GM18873 (cell line): ENCODE measurements around the gene MFSD6L.

Source experiments
- ATAC-seq: cut with Tn5 transposase; IDR thresholded peaks from one replicate; pipeline ENCODE4 v1.9.1; 2021; ENCODE audit warnings: mild to moderate bottlenecking, moderate library complexity, moderate number of reproducible peaks; ENCODE audit not compliant: unreplicated experiment, low FRiP score

The MFSD6L gene

DNA sequence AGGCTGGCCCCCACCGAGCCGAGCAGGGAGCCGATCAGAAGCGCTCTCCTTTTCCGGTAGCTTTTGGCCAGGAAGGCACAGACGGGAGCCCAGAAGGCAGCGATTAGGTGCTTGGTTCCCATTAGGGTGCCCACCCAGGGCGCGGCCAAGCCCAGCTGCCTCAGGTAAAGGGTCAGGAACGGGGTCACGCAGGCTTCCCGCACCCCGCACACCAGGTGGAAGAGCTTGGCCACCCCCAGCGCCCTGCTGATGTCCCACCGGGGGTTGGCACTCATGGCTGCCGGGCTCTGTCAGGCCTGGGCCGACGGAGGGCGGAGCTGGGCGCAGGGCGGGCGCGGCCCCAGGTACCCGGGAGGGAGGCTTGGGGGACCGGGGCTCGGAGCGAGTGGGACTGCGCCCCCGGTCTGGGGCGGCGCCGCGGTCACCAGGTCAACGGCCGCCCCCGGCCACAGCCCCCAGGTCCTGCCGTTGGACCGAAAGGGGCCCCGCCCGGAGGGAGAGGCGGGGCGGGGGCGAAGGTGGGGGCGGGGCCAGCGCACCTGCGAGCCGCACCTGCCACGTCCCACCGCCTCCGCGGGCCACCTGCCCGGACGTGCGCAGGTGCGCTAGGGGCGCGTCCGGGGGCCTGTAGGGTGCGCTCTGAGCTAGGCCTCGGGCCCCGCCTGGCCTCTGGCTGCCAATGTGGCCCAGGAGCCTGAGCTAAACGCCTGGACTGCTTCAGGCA is at the start of gene MFSD6L:
Gene MFSD6L, minus strand, starts transcription at position 520 of the 724 bp plus-strand sequence. Its CDS starts 245 bp downstream, at position 275.
- ATAC-seq = no peak

GRCh38 chr17:8847891-8848290 is 48.7 kb upstream of the MFSD6L start:
- ATAC-seq = no peak

GRCh38 chr17:8846768-8847211 is 47.6 kb upstream of the MFSD6L start:
- ATAC-seq = no peak

GRCh38 chr17:8844229-8845218 is 45.4 kb upstream of the MFSD6L start:
- no peak for ATAC-seq

DNA sequence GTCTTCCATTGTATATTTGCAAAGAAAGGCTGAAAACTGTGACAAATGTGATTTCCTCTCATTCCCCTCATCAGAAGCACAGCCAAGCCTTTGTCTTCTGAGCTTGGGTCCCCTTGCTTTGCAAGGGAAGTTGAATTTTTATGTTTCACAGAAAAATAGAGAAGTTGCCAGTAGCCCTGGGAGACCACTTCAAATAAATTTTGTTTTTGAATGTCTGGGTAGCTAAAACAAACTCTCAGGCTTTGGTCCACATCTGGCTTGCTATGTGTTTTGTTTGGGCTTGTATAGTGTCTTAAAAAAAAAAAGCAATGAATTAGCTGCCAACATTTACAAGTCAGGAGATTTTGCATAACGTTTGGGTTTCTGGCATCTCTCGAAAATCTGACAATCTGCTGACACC is 44.2 kb upstream of the MFSD6L start:
- ATAC-seq = no peak

- ATAC-seq = no peak
Observed at GRCh38 chr17:8841844-8842243, 42.7 kb upstream of the MFSD6L start.

- ATAC-seq = no peak
Observed at GRCh38 chr17:8839410-8839935, 40.3 kb upstream of the MFSD6L start.

GRCh38 chr17:8838551-8839095 is 39.5 kb upstream of the MFSD6L start:
- no peak for ATAC-seq

- no peak for ATAC-seq
Observed at GRCh38 chr17:8837563-8838075, 38.5 kb upstream of the MFSD6L start.

GRCh38 chr17:8836821-8837562 is 37.8 kb upstream of the MFSD6L start:
- ATAC-seq = no peak

GRCh38 chr17:8835631-8836364 is 36.6 kb upstream of the MFSD6L start:
- ATAC-seq = no peak

DNA sequence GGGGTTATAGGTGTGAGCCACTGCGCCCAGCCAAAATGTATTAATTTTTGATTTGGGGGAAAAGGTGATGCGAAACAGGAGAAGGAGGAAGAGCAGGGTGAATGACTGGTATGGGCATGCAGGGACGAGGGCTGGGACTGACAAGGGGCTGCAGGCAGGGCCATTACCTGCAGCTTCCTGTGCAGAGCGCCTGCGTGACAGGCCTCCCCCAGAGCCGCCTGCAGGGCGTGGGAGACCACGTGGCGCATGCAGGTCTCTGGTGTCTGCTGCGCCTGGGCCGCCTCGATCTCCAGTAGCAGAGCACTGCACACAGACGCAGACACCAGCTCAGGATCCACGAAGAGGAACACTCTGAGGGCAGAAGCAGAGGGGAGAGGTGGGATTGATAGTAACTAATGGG is 35.9 kb upstream of the MFSD6L start:
- ATAC-seq = no peak

DNA sequence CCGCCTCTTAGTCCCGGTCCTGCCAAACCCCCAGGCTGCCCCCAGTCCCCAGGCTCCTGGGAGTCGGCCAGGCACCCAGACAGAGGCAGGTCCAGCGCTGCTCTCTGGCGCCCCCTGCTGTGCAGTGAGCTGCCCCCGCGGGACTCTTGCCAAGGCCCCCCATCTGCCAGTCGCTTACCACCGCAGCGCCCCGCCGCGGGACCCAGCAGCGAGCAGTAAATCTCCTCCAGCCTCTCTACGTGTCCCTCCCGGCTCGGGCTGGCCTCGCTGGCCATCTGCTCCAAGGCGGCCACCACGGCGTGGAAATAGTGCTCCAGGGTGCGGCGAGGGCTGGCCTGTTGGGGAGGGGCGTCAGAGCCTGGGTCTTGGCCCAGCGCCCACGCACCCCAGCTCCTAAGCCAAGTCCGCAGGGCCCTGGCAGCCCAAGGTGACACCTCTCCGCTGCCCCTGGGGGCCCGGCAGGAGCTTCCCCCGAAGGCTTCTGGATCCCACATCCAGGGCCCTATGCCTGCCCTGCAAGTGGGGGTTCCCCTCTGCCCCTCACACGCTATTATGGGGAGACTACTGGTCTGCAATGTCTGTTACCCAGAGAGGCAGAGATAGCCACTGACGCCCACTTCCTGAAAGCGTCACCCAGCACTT is 33.7 kb upstream of the MFSD6L start:
- no peak for ATAC-seq

GRCh38 chr17:8831234-8831849 is 32.2 kb upstream of the MFSD6L start:
- no peak for ATAC-seq

- no peak for ATAC-seq
Observed at GRCh38 chr17:8830141-8830540, 31.0 kb upstream of the MFSD6L start.

- ATAC-seq = no peak
Observed at GRCh38 chr17:8829036-8829941, 30.1 kb upstream of the MFSD6L start.

DNA sequence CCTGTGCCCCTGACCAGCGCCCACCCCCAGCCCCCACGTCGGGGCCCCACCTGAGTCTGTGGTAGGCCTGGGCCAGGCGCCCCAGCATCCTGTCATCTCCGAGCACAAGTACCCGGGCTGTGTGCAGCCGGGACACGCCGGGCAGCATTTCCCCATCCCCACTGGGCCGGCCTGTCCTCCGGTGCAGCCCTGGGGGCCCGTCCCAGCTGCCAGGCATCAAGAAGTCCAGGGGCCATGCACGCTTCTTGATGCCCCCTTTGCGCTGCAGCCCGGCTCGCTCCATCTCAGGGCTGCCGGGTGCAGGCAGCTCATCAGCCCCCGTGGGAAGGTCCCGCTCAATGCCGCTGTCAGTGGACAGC is 29.3 kb upstream of the MFSD6L start:
- ATAC-seq = no peak
